GM18508 (cell line): Measurements from ENCODE around the gene ARHGAP6.
"Not testable (repeated sequence)": the region's sequence is repeated elsewhere in the genome, so short reads cannot be mapped to it uniquely, and the experiment has no call there.

Source experiments
- ATAC-seq: cut with Tn5 transposase; IDR thresholded peaks from one replicate; pipeline ENCODE4 v1.9.1; 2021; ENCODE audit warnings: moderate number of reproducible peaks; ENCODE audit not compliant: insufficient read depth, unreplicated experiment

Gene ARHGAP6

GRCh38 chrX:11647138-11647537 lies 18.6 kb downstream of the ARHGAP6 start:
- ATAC-seq, result no peak

DNA sequence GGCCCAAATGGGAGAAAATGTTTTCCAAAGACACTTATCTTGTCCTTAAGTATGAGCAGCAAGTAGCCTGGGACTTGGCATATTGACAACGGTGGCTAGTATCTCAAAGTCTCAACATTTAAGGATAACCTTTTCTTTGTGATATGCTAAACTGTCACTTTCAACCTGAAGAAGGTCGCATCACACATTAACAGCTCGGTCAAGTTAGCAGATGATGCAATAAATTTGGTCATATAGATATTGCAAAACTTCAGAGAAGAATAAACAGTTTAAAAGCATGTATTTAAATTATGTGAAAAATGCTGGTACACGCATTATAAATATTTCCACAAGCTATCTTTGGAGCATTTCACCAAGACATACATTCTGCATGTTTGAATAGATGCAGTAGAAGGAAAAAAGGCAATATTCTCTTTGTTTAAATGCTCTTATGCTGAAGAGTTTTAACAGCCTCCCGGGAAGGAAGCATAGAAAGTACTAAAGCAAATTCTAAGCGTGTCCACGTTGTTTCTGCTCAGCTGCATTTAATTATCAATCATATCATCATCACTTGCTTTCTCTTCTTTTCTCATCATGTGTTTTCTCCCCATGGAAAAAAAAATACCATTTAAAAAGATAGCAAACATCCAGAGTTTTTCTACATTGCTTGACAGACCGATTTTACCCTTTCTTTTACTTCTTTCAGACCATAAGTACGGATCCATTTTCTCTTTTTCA lies 24.2 kb downstream of the ARHGAP6 start:
- ATAC-seq, result no peak

DNA sequence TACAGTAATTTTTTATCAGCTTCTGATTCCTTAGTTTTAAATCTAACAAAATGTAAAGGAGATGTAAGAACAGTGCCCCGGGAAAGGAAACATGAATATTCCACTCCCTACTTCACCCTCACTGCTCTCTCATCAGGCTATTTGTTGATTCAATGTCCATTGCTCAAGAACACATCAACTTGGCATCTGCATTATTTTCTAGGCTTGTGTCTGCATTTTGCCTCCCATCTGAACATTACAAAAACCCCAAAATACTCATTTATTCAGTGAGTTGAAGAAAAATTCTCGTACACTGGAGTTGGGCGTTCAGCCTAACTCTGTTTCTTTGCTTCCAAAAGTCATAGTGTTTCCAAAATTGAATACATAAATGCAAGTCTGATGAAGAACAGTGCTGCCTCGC lies 25.6 kb downstream of the ARHGAP6 start:
- no peak for ATAC-seq

DNA sequence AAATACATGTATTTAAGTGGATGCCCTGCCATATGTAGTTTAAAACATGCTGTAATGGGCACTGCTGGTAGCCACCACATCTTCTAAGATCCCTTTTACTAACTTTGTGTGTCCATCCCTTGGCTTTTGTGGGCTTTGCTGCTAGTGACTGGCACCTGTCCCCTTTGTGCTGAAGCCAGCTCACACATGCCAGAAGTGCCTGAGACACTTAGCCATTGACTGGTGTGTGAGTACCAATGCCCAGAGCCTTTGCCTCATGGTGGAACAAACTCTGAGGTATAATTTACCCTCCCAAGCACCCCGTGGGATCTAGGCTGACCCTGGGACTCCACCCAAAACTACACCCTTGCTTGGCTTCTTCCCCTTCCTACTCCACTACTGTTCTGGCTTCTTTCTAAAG lies 33.0 kb downstream of the ARHGAP6 start:
- no peak for ATAC-seq

DNA sequence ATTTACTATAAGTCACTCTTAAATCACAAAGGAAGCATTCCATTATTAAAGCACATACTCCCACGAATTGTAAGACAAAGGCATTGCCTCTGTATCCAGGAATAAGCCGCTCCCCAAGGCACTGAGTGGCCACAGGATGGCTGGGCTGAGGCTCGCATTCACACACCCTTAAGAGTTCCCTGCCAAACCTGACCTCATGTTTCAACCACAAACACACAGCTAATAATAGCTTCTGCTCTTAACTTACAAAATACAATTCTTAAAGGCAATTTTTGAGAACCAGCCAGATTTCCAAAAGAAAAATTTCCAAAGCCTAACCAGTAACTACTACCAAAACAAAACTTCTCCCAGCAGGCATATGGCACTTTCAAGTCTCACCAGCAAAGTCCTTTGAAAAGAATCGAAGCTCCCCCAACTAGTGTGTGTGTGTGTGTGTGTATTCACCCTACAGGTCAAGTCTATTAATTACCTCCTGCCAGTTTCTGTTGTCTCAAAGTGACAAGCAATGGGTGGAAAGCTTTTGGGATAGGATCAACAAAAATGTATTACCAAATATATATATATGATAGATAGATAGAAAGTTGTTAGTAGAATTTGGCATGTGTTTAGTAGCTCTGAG lies 36.0 kb downstream of the ARHGAP6 start:
- peak; percentile 53 for ATAC-seq

GRCh38 chrX:11628399-11628798 lies 37.3 kb downstream of the ARHGAP6 start:
- no peak for ATAC-seq

DNA sequence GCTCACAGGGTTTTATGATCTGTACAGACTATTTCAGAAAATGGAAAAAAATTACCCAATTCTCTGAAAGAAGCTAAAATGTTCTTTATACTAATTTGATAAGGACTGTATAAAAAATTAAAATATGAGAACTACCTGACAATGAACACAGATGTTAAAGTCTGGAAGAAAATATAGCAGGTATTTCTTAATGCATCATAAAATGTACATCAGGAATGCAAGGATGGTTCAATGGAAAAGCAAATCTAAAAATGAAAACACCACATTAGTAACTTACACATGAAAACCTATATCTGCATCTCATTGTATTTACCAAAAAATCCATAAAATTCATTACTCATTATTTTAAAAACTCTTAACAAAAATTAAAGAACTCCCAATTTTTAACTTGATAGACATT lies 39.4 kb downstream of the ARHGAP6 start:
- no peak for ATAC-seq

- no peak for ATAC-seq
Observed at GRCh38 chrX:11619441-11619840, 46.3 kb downstream of the ARHGAP6 start.

DNA sequence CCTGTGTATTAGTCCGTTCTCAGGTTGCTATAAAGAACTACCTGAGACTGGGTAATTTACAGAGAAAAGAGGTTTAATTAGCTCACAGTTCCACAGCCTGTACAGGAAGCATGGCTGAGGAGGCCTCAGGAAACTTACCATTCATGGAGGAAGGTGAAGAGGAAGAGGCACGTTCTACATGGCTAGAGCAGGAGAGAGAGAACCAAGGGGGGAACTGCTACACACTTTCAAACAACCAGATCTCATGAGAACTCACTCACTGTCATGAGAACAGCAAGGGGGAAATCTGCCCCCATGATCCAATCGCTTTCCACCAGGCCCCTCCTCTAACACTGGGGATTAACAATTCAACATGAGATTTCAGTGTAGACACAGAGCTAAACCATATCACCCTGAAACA lies 51.5 kb downstream of the ARHGAP6 start:
- not testable (repeated sequence) for ATAC-seq

DNA sequence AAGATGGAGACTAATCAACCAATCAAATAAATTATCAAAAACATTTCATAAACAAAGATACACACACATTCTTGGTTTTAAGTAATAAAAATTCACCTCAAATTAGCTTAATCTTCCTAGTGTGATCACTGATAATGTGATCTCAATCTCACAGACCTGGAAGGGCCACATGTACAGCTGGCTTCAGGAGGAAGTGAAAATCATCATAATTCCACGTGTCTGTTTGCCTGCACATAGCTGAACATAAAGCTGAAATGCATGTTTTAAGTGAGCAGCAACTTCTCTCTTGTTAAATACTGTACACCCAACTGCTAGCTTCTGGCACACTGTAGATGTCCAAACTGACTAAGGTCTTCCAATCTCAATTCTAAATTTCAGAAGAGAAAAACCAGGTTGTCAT lies 53.8 kb downstream of the ARHGAP6 start:
- no peak for ATAC-seq

DNA sequence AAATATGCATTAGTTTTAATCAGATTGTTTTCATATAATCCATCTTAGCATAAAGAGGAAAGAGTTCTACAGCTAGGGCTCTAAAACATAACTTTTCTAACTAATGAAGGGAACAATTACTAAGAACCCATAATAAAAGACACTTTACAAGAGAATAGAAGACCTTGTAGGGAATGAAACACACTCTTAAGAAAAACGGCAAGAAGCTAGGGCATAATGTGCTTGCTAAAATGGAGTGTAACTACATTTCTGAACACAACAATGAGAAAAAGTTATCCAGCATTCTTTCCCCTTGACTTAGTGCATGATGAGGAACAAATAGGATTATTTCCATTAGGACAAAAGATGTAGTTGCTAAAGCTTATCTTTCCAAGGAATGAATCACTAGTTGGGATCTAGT lies 54.6 kb downstream of the ARHGAP6 start:
- ATAC-seq, result no peak

GRCh38 chrX:11609109-11609508 lies 56.6 kb downstream of the ARHGAP6 start:
- peak; percentile 46 for ATAC-seq

DNA sequence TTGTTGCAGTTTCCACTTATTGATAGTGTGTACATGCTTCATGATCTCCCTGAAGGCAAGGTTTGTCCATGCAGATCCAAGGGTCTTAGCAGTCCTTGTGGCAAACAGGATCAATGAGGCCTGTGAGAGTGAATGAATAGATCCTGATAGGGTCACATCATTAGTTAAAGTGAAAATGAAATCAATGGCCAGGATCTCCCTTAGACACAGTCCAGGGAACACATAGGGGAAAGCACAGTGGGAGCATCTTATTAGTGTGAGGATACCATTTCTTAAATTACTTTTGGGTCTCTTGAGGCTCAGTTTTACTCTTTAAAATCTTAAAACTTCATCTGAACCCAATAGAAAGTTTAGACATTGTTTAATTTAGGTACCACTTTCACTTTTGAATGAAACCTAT lies 59.3 kb downstream of the ARHGAP6 start:
- ATAC-seq, result no peak

GRCh38 chrX:11600578-11600977 lies 65.1 kb downstream of the ARHGAP6 start:
- ATAC-seq, result no peak

GRCh38 chrX:11597479-11597878 lies 68.2 kb downstream of the ARHGAP6 start:
- ATAC-seq, result no peak

DNA sequence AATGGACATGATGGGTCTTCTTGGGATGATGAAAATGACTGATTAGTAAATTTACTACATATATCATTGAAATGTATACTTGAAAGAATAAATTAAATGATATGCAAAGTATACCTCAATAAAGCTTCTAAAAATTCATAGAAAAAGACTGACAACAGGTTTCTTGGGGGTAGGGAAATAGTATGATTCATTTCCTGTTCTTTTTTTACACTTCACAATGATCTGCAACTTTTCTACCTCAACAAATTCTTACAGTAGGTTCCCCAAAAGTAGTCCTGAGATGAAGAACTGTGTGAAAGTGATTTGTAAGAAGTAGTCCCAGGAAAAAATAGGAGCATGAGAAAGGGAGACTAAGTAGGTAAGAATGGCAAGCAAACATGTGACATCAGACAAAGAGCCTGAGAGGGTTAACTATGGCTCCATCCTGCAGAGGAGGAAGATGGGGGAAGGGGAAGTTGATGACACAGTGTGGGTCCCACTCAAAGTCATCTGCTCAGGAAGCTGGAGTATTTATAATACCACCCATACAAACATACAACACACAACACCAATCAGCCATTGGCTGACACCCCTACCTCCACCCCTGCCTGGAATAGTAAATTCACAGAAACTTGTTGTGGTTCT lies 73.9 kb downstream of the ARHGAP6 start:
- no peak for ATAC-seq

GRCh38 chrX:11589641-11590040 lies 76.1 kb downstream of the ARHGAP6 start:
- no peak for ATAC-seq

DNA sequence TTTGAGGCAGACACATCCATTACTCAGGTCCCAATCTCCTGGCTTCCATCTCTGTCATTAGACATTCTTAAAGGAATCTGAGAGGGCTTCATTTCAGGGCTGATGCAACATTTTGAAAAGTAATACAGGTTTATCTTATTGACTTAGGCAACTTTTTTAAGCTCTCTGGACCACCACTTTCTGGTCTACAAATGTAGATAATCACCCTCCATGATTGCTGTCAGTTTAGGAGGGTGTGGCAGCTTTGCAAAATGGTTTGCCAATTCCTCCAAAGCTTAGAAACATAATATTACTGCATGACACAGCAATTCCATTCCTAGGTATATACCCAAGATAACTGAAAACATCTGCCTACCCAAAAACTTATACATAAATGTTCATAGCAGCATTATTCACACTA lies 77.6 kb downstream of the ARHGAP6 start:
- no peak for ATAC-seq

DNA sequence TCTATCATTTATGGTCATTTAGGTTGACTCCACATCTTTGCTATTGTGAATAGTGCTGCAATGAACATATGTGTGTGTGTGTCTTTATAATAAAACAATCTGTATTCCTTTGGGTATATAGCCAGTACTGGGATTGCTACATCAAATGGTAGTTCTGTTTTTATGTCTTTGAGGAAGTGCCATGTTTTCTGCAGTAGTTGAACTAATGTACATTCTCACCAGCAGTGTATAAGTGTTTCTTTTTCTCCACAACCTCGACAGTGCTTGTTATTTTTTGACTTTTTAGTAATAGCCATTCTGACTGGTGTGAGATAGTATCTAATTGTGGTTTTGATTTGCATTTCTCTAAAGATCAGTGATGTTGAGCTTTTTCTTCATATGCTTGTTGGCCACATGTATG lies 80.5 kb downstream of the ARHGAP6 start:
- no peak for ATAC-seq

- ATAC-seq, result no peak
Observed at GRCh38 chrX:11580789-11581188, 84.9 kb downstream of the ARHGAP6 start.

DNA sequence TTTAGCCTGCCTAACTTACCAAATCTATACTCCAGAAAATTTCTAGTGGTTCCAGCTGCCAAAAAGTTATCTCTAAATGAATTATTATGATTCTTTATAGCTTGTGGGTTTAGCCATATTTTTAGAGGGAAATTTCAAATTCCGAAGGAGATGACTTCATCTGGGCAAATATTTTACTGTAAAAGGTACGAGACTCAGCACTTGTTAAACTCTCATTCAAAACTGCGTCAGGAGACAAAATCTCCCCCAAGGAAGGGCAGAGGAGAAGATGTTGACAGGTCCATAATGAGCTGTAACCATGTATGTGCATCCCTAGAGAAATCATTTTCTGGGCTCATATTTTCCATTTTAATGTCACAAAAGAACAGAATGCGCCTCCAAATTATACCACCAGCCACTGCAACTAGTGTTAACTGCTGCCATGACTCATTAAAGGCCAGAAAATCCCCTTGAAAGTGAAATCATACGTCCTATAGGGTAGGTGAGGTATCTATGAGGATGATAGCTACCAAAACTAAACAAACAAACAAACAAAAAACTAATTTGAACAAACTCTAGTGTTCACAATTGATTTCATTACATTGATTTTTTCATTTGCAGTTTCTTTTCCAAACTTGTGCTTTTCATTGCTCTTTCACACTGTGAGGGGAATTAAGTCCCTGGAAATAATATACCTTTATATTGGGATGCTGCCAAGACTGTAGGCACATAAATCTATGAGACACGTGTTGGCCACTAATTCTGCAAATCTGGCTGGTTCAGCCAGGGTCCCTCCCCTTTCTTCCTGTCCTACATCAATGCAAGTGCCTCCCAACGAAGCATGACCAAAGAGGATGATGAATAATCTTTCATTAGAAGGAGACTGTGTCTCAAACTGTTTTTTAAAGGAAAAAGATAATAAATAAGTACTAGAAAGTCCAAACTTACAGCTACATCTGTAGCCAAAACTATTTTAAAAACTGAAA lies 85.8 kb downstream of the ARHGAP6 start:
- no peak for ATAC-seq
